HG03095 (cell line): ENCODE data around the gene PUS10.
"Not testable (repeated sequence)": the region's sequence is repeated elsewhere in the genome, so short reads cannot be mapped to it uniquely, and the experiment has no call there.

Experiments used
- ATAC-seq: cut with Tn5 transposase; IDR thresholded peaks from one replicate; pipeline ENCODE4 v1.9.1; 2021; ENCODE audit warnings: moderate library complexity; ENCODE audit not compliant: unreplicated experiment

PUS10 gene

GRCh38 chr2:61017556-61018317, at the start of gene PUS10, which contains the start of gene PEX13:
PUS10 (minus strand) TSS chr2:61018255; CDS start chr2:61011890, 6,365 bp downstream.
PEX13 (plus strand) TSS chr2:61017720; CDS start chr2:61017760, 40 bp downstream.
- peak; percentile 75 for ATAC-seq

- ATAC-seq = peak; percentile 98
Measured at GRCh38 chr2:61065714-61066709, 48.0 kb upstream of the PUS10 start, which contains the start of gene SANBR. SANBR (plus strand) TSS chr2:61065871; CDS start chr2:61070351, 4,480 bp downstream.

GRCh38 chr2:61059382-61059781, 41.3 kb upstream of the PUS10 start:
- ATAC-seq = no peak

- no peak for ATAC-seq
Measured at GRCh38 chr2:61057562-61057961, 39.5 kb upstream of the PUS10 start.

GRCh38 chr2:61055557-61055956, 37.5 kb upstream of the PUS10 start:
- no peak for ATAC-seq

GRCh38 chr2:61045999-61046398, 27.9 kb upstream of the PUS10 start:
- ATAC-seq = no peak

GRCh38 chr2:61045226-61045625, 27.2 kb upstream of the PUS10 start:
- no peak for ATAC-seq

GRCh38 chr2:61044636-61045035, 26.6 kb upstream of the PUS10 start:
- no peak for ATAC-seq

- ATAC-seq = no peak
Measured at GRCh38 chr2:61042807-61043206, 24.8 kb upstream of the PUS10 start.

GRCh38 chr2:61036643-61037042, 18.6 kb upstream of the PUS10 start:
- ATAC-seq = not testable (repeated sequence)

- ATAC-seq = not testable (repeated sequence)
Measured at GRCh38 chr2:61034592-61034991, 16.5 kb upstream of the PUS10 start.

GRCh38 chr2:61029533-61029932, 11.5 kb upstream of the PUS10 start:
- ATAC-seq = no peak

- no peak for ATAC-seq
Measured at GRCh38 chr2:61023670-61024069, 5.6 kb upstream of the PUS10 start.

GRCh38 chr2:61021228-61021660, 3.2 kb upstream of the PUS10 start:
- no peak for ATAC-seq

- ATAC-seq = no peak
Measured at GRCh38 chr2:61018798-61019197, 743 bp upstream of the PUS10 start.

- peak; percentile 12 for ATAC-seq
Measured at GRCh38 chr2:61018318-61018755, 282 bp upstream of the PUS10 start.

- peak; percentile 56 for ATAC-seq
Measured at GRCh38 chr2:61017003-61017555, 976 bp downstream of the PUS10 start.

- peak; percentile 12 for ATAC-seq
Measured at GRCh38 chr2:61016392-61017002, 1.6 kb downstream of the PUS10 start.

- no peak for ATAC-seq
Measured at GRCh38 chr2:61015976-61016375, 2.1 kb downstream of the PUS10 start.

GRCh38 chr2:61014763-61015162, 3.3 kb downstream of the PUS10 start:
- no peak for ATAC-seq

- no peak for ATAC-seq
Measured at GRCh38 chr2:61013382-61013781, 4.7 kb downstream of the PUS10 start.
